Esophagus muscularis mucosa (tissue), 4 donors: ENCODE measurements around the gene ZBTB17. TPM values are rescaled to one million over a fixed set of nuclear protein-coding genes. Genes with fewer than 3 reads are reported as not detected.
"Not testable (repeated sequence)": the region's sequence is repeated elsewhere in the genome, so short reads cannot be mapped to it uniquely, and the experiment has no call there.

Experiments used
- DNase-seq: peaks from one replicate; pipeline ENCODE4 v3.0.0-alpha.2; 2017; ENCODE audit errors: extremely low spot score
- H3K27ac ChIP-seq, 4 donors: fragments of 200-600 bp; sonication (generic); replicated peaks in 1 of 4; 1 replicate in 3 of 4; 2 replicates in 1 of 4; pipeline ENCODE4 v1.5.1; 2016 to 2019; ENCODE audit warnings: mild to moderate bottlenecking in 1 of 4
- H3K27me3 ChIP-seq, 4 donors: fragments of 200-600 bp; sonication (generic); one replicate each; pipeline versions ENCODE4 v1.5.1 to v1.6.0; 2016 to 2019
- H3K36me3 ChIP-seq, 4 donors: fragments of 200-600 bp; sonication (generic); one replicate each; pipeline ENCODE4 v1.5.1; 2016 to 2019
- H3K4me1 ChIP-seq, 4 donors: fragments of 200-600 bp; sonication (generic); one replicate each; pipeline ENCODE4 v1.5.1; 2016 to 2019
- H3K4me3 ChIP-seq, 4 donors: fragments of 200-600 bp; sonication (generic); 1 replicate in 2 of 4; 2 replicates in 2 of 4; pipeline ENCODE4 v1.5.1; 2016 to 2019; ENCODE audit warnings: mild to moderate bottlenecking in 4 of 4, moderate library complexity in 1 of 4
- H3K9me3 ChIP-seq, 4 donors: fragments of 200-600 bp; sonication (generic); 1 replicate in 3 of 4; 2 replicates in 1 of 4; pipeline ENCODE4 v1.5.1; 2016 to 2019
- EP300 ChIP-seq: sonication (generic); formaldehyde crosslinking; IDR thresholded peaks from one replicate; pipeline ENCODE4 v1.6.1; 2017; ENCODE audit warnings: antibody characterized with exemption
- POLR2A ChIP-seq: fragments of 450-650 bp; IDR thresholded peaks from one replicate; pipeline ENCODE4 v1.6.1; 2017; ENCODE audit warnings: antibody characterized with exemption, moderate library complexity, mild to moderate bottlenecking, low read depth
- POLR2AphosphoS5 ChIP-seq, 2 donors: sonication (generic); formaldehyde crosslinking; IDR thresholded peaks; one replicate each; pipeline ENCODE4 v1.6.1; 2017; ENCODE audit warnings: antibody characterized with exemption in 2 of 2
- WGBS: methylation state at CpG from one replicate; pipeline ENCODE4 v1.1.5; 2018; 5-methylcytosine and 5-hydroxymethylcytosine counted together
- intact Hi-C: fragments of 100-400 bp; cut with DNase I; formaldehyde crosslinking; loops from one replicate; pipeline ENCODE4 v1.15.1; 2023
- total RNA-seq, 4 donors: library from RNA; depleted of rRNA; stranded (reverse); fragments of >200 nt; gene quantifications; one replicate each; pipeline versions ENCODE4 v1.1.0 to v1.2.1, GENCODE V29; 2016
- TF ChIP-seq, protein P1 (sequence below), 3 experiments: fragments of 200-600 bp in 2 of 3; fragments of 450-650 bp in 1 of 3; sonication (generic) in 2 of 3; IDR thresholded peaks; one replicate each; pipeline ENCODE4 v1.5.1; 2017 to 2019; ENCODE audit warnings: antibody characterized with exemption in 3 of 3, mild to moderate bottlenecking in 2 of 3, moderate library complexity in 1 of 3

ZBTB17 gene
- total RNA-seq, 4 donors from 2014 or later = 29.5 to 40.8 (median 34.6) TPM

DNA sequence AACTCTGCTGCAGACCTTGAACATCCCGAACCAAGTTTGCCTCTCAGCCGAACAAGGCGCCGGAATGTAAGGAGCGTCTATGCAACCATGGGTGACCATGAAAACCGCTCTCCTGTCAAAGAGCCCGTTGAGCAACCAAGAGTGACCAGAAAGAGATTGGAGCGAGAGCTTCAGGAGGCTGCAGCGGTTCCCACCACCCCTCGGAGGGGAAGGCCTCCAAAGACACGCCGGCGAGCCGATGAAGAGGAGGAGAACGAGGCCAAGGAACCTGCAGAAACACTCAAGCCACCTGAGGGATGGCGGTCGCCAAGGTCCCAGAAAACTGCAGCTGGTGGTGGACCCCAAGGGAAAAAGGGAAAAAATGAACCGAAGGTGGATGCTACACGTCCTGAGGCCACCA, 44.0 kb downstream of the ZBTB17 start:
- DNase-seq = no peak
- WGBS = 94% methylated on average over 19 of the region's 19 CpGs
- Histone ChIP-seq H3K36me3 (peaks cover 68 to 99% (median 93%) of the 10 kb centered on the region in 4 donors), H3K27ac (no peak overlapping the region), H3K4me3 (no peak overlapping the region), H3K27me3 (no peaks in the 10 kb centered on the region), H3K4me1 (peaks cover 0 to 15% (median 12%) of the 10 kb centered on the region in 4 donors), H3K9me3 (no peaks in the 10 kb centered on the region)
- TF ChIP-seq POLR2A = no peak
- no peak for TF ChIP-seq POLR2AphosphoS5 (IDR thresholded peaks at IDR 0.05)
- TF ChIP-seq, protein P1, sequence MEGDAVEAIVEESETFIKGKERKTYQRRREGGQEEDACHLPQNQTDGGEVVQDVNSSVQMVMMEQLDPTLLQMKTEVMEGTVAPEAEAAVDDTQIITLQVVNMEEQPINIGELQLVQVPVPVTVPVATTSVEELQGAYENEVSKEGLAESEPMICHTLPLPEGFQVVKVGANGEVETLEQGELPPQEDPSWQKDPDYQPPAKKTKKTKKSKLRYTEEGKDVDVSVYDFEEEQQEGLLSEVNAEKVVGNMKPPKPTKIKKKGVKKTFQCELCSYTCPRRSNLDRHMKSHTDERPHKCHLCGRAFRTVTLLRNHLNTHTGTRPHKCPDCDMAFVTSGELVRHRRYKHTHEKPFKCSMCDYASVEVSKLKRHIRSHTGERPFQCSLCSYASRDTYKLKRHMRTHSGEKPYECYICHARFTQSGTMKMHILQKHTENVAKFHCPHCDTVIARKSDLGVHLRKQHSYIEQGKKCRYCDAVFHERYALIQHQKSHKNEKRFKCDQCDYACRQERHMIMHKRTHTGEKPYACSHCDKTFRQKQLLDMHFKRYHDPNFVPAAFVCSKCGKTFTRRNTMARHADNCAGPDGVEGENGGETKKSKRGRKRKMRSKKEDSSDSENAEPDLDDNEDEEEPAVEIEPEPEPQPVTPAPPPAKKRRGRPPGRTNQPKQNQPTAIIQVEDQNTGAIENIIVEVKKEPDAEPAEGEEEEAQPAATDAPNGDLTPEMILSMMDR (IDR thresholded peaks at IDR 0.05) = no peak
- TF ChIP-seq EP300 = no peak
- intact Hi-C loops = no loop called here

GRCh38 chr1:15931401-15931800, 44.5 kb downstream of the ZBTB17 start:
- Histone ChIP-seq H3K27ac (no peak overlapping the region), H3K4me3 (no peak overlapping the region), H3K9me3 (no peaks in the 10 kb centered on the region), H3K36me3 (peaks cover 68 to 99% (median 91%) of the 10 kb centered on the region in 4 donors), H3K27me3 (no peaks in the 10 kb centered on the region), H3K4me1 (peaks cover 0 to 15% (median 12%) of the 10 kb centered on the region in 4 donors)
- no peak for TF ChIP-seq EP300
- no peak for TF ChIP-seq POLR2A
- TF ChIP-seq, protein P1 (IDR thresholded peaks at IDR 0.05) = no peak
- TF ChIP-seq POLR2AphosphoS5 (IDR thresholded peaks at IDR 0.05) = no peak
- no peak for DNase-seq
- intact Hi-C loops = no loop called here
- 96% methylated on average over 9 of the region's 11 CpGs for WGBS

GRCh38 chr1:15928971-15929965, 46.6 kb downstream of the ZBTB17 start:
- peak overlapping the region in 3 of 4 donors; percentile 25 to 60 (median 29) for H3K27ac ChIP-seq
- 82% methylated on average over 17 of the region's 17 CpGs for WGBS

GRCh38 chr1:15926448-15926847, 49.5 kb downstream of the ZBTB17 start:
- Histone ChIP-seq H3K4me1 (peaks cover 0 to 15% (median 12%) of the 10 kb centered on the region in 4 donors), H3K36me3 (peaks cover 35 to 98% (median 82%) of the 10 kb centered on the region in 4 donors)
- H3K27me3 ChIP-seq, H3K4me3 ChIP-seq, H3K9me3 ChIP-seq, H3K27ac ChIP-seq, intact Hi-C loops, DNase-seq: not testable (repeated sequence)
- 84% methylated on average over 8 of the region's 8 CpGs for WGBS

More at GRCh38 chr1:15928971-15929965, 46.6 kb downstream of the ZBTB17 start:
- no peak overlapping the region for H3K4me3 ChIP-seq
- no peaks in the 10 kb centered on the region for H3K27me3 ChIP-seq
- TF ChIP-seq EP300 (no peak), POLR2A (no peak), POLR2AphosphoS5 (IDR thresholded peaks at IDR 0.05) (no peak)
- TF ChIP-seq, protein P1 (IDR thresholded peaks at IDR 0.05) = no peak
- DNase-seq = no peak
- H3K36me3 ChIP-seq = peaks cover 50 to 99% (median 83%) of the 10 kb centered on the region in 4 donors
- H3K9me3 ChIP-seq = no peaks in the 10 kb centered on the region
- H3K4me1 ChIP-seq = peaks cover 0 to 15% (median 12%) of the 10 kb centered on the region in 4 donors
- intact Hi-C loops = no loop called here

GRCh38 chr1:15923241-15923640, 52.7 kb downstream of the ZBTB17 start:
- TF ChIP-seq EP300 (no peak), POLR2AphosphoS5 (IDR thresholded peaks at IDR 0.05) (no peak), POLR2A (no peak)
- TF ChIP-seq, protein P1 (IDR thresholded peaks at IDR 0.05) = no peak
- H3K36me3 ChIP-seq = peaks cover 29 to 97% (median 78%) of the 10 kb centered on the region in 4 donors
- 81% methylated on average over 2 of the region's 2 CpGs for WGBS
- no peaks in the 10 kb centered on the region for H3K27me3 ChIP-seq
- H3K4me3 ChIP-seq = no peak overlapping the region
- DNase-seq = no peak
- H3K9me3 ChIP-seq = no peaks in the 10 kb centered on the region
- H3K4me1 ChIP-seq = no peaks in the 10 kb centered on the region
- intact Hi-C loops = no loop called here
- H3K27ac ChIP-seq = no peak overlapping the region
